IMR-90 (cell line): ENCODE results near the gene DGLUCY. TPM values are rescaled to one million over a fixed set of nuclear protein-coding genes. Genes with fewer than 3 reads are reported as not detected.

Experiments used
- ATAC-seq: fragments of 200-7000 bp; cut with Tn5 transposase; 2 replicates; pipeline ENCODE4 v1.9.1; 2020; ENCODE audit warnings: low read depth, mild to moderate bottlenecking, moderate library complexity
- BruUV-seq: library from RNA; stranded (reverse); fragments of 400-500 nt; replicated peaks from 2 replicates; lab custom pipeline; 2021; lab: Mats Ljungman, UMichigan
- CTCF ChIA-PET: fragments of 300-600 bp; formaldehyde crosslinking; extraction: SDS; loops from one replicate; lab custom pipeline; 2021; ENCODE audit warnings: antibody characterized with exemption; lab: Yijun Ruan, JAX
- POLR2A ChIA-PET: fragments of 300-600 bp; sonication (Branson Sonifier 250); formaldehyde crosslinking; loops from one replicate; lab custom pipeline; 2022; ENCODE audit warnings: antibody characterized with exemption; ENCODE audit not compliant: unreplicated experiment; lab: Charles Lee
- DNase-seq: peaks from one replicate; pipeline ENCODE4 v3.0.0; 2013
- H2AFZ ChIP-seq: replicated peaks from 2 replicates; pipeline ENCODE3; 2013; ENCODE audit warnings: low read length, mild to moderate bottlenecking; ENCODE audit not compliant: poor library complexity
- H2AK5ac ChIP-seq: 2 replicates; pipeline ENCODE4 v1.6.1; 2013; ENCODE audit warnings: low read depth, low read length, inconsistent platforms
- H2AK9ac ChIP-seq: replicated peaks from 2 replicates; pipeline ENCODE3; 2013; ENCODE audit warnings: mild to moderate bottlenecking, low read depth, low read length, moderate library complexity; ENCODE audit not compliant: poor library complexity
- H2BK120ac ChIP-seq: 2 replicates; pipeline ENCODE4 v1.6.1; 2013; ENCODE audit warnings: low read depth, low read length, inconsistent platforms
- H2BK15ac ChIP-seq: 3 replicates; pipeline ENCODE4 v1.6.1; 2013; ENCODE audit warnings: low read depth, low read length, inconsistent platforms
- H2BK20ac ChIP-seq: 2 replicates; pipeline ENCODE4 v1.6.1; 2013; ENCODE audit warnings: low read depth, mild to moderate bottlenecking, inconsistent platforms, low read length, moderate library complexity
- H2BK5ac ChIP-seq: 2 replicates; pipeline ENCODE4 v1.6.1; 2013; ENCODE audit warnings: mild to moderate bottlenecking, low read depth, low read length, inconsistent platforms; ENCODE audit not compliant: poor library complexity, severe bottlenecking
- H3K14ac ChIP-seq: replicated peaks from 2 replicates; pipeline ENCODE4 v1.6.1; 2013; ENCODE audit warnings: low read depth, low read length, inconsistent platforms
- H3K18ac ChIP-seq: 2 replicates; pipeline ENCODE4 v1.6.1; 2013; ENCODE audit warnings: low read depth, low read length, control low read depth
- H3K23ac ChIP-seq: 2 replicates; pipeline ENCODE4 v1.6.1; 2013; ENCODE audit warnings: low read depth, low read length, inconsistent platforms
- H3K27ac ChIP-seq: 2 replicates; pipeline ENCODE4 v1.5.1; 2013; ENCODE audit warnings: mild to moderate bottlenecking, control low read depth, low read length; ENCODE audit not compliant: insufficient read depth
- H3K27me3 ChIP-seq: 2 replicates; pipeline ENCODE4 v1.6.1; 2013; ENCODE audit warnings: low read length; ENCODE audit not compliant: control insufficient read depth, insufficient read depth
- H3K36me3 ChIP-seq: 2 replicates; pipeline ENCODE4 v1.6.1; 2013; ENCODE audit warnings: low read length, mixed read lengths; ENCODE audit not compliant: control insufficient read depth, insufficient read depth
- H3K4ac ChIP-seq: 2 replicates; pipeline ENCODE4 v1.6.1; 2013; ENCODE audit warnings: low read depth, low read length, inconsistent platforms
- H3K4me1 ChIP-seq: 2 replicates; pipeline ENCODE4 v1.6.1; 2013; ENCODE audit warnings: low read length, mixed read lengths; ENCODE audit not compliant: control insufficient read depth, insufficient read depth
- H3K4me2 ChIP-seq: 2 replicates; pipeline ENCODE4 v1.6.1; 2013; ENCODE audit warnings: low read depth, mild to moderate bottlenecking, control low read depth, low read length, moderate library complexity
- H3K4me3 ChIP-seq: 2 replicates; pipeline ENCODE4 v1.5.1; 2013; ENCODE audit warnings: low read depth, mild to moderate bottlenecking, control low read depth, low read length, moderate library complexity; ENCODE audit not compliant: insufficient read depth
- H3K56ac ChIP-seq: 2 replicates; pipeline ENCODE4 v1.6.1; 2013; ENCODE audit warnings: low read length, inconsistent platforms; ENCODE audit not compliant: insufficient read depth; ENCODE audit errors: extremely low read depth
- H3K79me1 ChIP-seq, 2 experiments: 2 replicates each; pipeline ENCODE4 v1.6.1; 2013; ENCODE audit warnings: low read length in 2 of 2, inconsistent platforms in 1 of 2, low read depth in 1 of 2
- H3K9ac ChIP-seq: 2 replicates; pipeline ENCODE4 v1.6.1; 2013; ENCODE audit warnings: low read depth, low read length, control low read depth
- H3K9me1 ChIP-seq: 2 replicates; pipeline ENCODE4 v1.6.1; 2013; ENCODE audit warnings: low read length, inconsistent platforms; ENCODE audit not compliant: insufficient read depth
- H3K9me3 ChIP-seq: 2 replicates; pipeline ENCODE4 v1.6.1; 2013; ENCODE audit warnings: low read length; ENCODE audit not compliant: control insufficient read depth, insufficient read depth
- H4K20me1 ChIP-seq: 2 replicates; pipeline ENCODE4 v1.6.1; 2013; ENCODE audit warnings: low read length, inconsistent platforms; ENCODE audit not compliant: insufficient read depth
- H4K5ac ChIP-seq: 2 replicates; pipeline ENCODE4 v1.6.1; 2013; ENCODE audit warnings: mild to moderate bottlenecking, low read depth, low read length, control low read depth
- H4K8ac ChIP-seq, 2 experiments: 2 replicates each; pipeline ENCODE4 v1.6.1; 2013; ENCODE audit warnings: low read depth in 2 of 2, low read length in 2 of 2, control low read depth in 1 of 2, inconsistent platforms in 1 of 2
- H4K91ac ChIP-seq: 2 replicates; pipeline ENCODE4 v1.6.1; 2013; ENCODE audit warnings: low read depth, low read length, inconsistent platforms; ENCODE audit not compliant: insufficient read depth
- BHLHE40 ChIP-seq: fragments of 150-350 bp; IDR thresholded peaks from 2 replicates; pipeline ENCODE4 v1.6.1; 2016; ENCODE audit warnings: mild to moderate bottlenecking, low read depth, low read length
- CEBPB ChIP-seq: IDR thresholded peaks from 2 replicates; pipeline ENCODE4 v1.6.1; 2012; ENCODE audit warnings: low read depth, low read length, improper control_type of control experiment
- CHD1 ChIP-seq: IDR thresholded peaks from 2 replicates; pipeline ENCODE4 v1.6.1; 2012; ENCODE audit warnings: low read depth, low read length, improper control_type of control experiment
- CTCF ChIP-seq: conservative IDR thresholded peaks from 2 replicates; pipeline ENCODE4 v1.5.1; 2012; ENCODE audit warnings: mild to moderate bottlenecking, low read depth, low read length, improper control_type of control experiment
- ELK1 ChIP-seq: fragments of 150-350 bp; IDR thresholded peaks from 2 replicates; pipeline ENCODE4 v1.6.1; 2016; ENCODE audit warnings: low read depth, mild to moderate bottlenecking, low read length, moderate library complexity, borderline replicate concordance
- MAFK ChIP-seq: IDR thresholded peaks from 2 replicates; pipeline ENCODE4 v1.6.1; 2012; ENCODE audit warnings: low read depth, low read length, improper control_type of control experiment
- MAZ ChIP-seq: IDR thresholded peaks from 2 replicates; pipeline ENCODE4 v1.6.1; 2012; ENCODE audit warnings: low read depth, mild to moderate bottlenecking, low read length, improper control_type of control experiment, moderate library complexity, borderline replicate concordance
- MXI1 ChIP-seq: IDR thresholded peaks from 2 replicates; pipeline ENCODE4 v1.6.1; 2012; ENCODE audit warnings: low read depth, mild to moderate bottlenecking, low read length, moderate library complexity, borderline replicate concordance
- NFE2L2 ChIP-seq: fragments of 150-350 bp; IDR thresholded peaks from 2 replicates; pipeline ENCODE4 v1.6.1; 2016; ENCODE audit warnings: low read depth, mild to moderate bottlenecking, low read length
- POLR2A ChIP-seq: IDR thresholded peaks from 2 replicates; pipeline ENCODE4 v1.6.1; 2012; ENCODE audit warnings: mild to moderate bottlenecking, low read depth, low read length
- RAD21 ChIP-seq: IDR thresholded peaks from 2 replicates; pipeline ENCODE4 v1.6.1; 2012; ENCODE audit warnings: low read length, improper control_type of control experiment
- RCOR1 ChIP-seq: IDR thresholded peaks from 2 replicates; pipeline ENCODE4 v1.6.1; 2012; ENCODE audit warnings: mild to moderate bottlenecking, low read length, improper control_type of control experiment; ENCODE audit not compliant: insufficient replicate concordance
- USF2 ChIP-seq: fragments of 150-350 bp; IDR thresholded peaks from 2 replicates; pipeline ENCODE4 v1.6.1; 2017; ENCODE audit warnings: mild to moderate bottlenecking, antibody characterized with exemption, low read length, low read depth
- WGBS, 2 experiments: methylation state at CpG; one replicate each; pipeline versions ENCODE4 v1.1.5 to v1.1.7; 2013; ENCODE audit warnings: missing lambda C conversion rate in 2 of 2; ENCODE audit not compliant: insufficient read length in 1 of 2; ENCODE audit errors: extremely low coverage in 2 of 2; 5-methylcytosine and 5-hydroxymethylcytosine counted together
- dilution Hi-C: fragments of 300-500 bp; cut with HindIII; formaldehyde crosslinking; loops from one replicate; pipeline ENCODE4 v1.14.3; 2018; ENCODE audit warnings: low sequenced_read_pairs; ENCODE audit not compliant: unreplicated experiment
- in situ Hi-C: fragments of 300-500 bp; cut with MboI; formaldehyde crosslinking; loops from 3 replicates; pipeline ENCODE4 v1.14.3; 2019; ENCODE audit warnings: low sequenced_read_pairs, inconsistent platforms, mixed read lengths
- intact Hi-C: fragments of 100-400 bp; cut with micrococcal nuclease; formaldehyde crosslinking; loops from 2 replicates; pipeline ENCODE4 v1.10.0; 2022
- polyA plus RNA-seq, 3 experiments: library from polyadenylated mRNA; depleted of rRNA; stranded (reverse); fragments of >200 nt; gene quantifications; 2 replicates each; pipeline ENCODE4 v1.2.3, GENCODE V29; 2012; ENCODE audit warnings: low replicate concordance in 1 of 3
- total RNA-seq: library from RNA; depleted of rRNA; stranded (reverse); fragments of >200 nt; gene quantifications from 2 replicates; pipeline ENCODE4 v1.2.3, GENCODE V29; 2012

DGLUCY gene
- total and polyA plus RNA-seq, 2 of the 4 experiments (the other 2 are of a cell fraction) = 8.5 to 13.3 TPM

GRCh38 chr14:91270188-91270587, 156.3 kb downstream of the DGLUCY start:
- Histone ChIP-seq H4K20me1 (no peaks in the 10 kb centered on the region), H3K23ac (no peak overlapping the region), H2AK5ac (no peak overlapping the region), H3K9me1 (no peaks in the 10 kb centered on the region), H3K56ac (no peak overlapping the region), H4K8ac (no peak overlapping the region), H4K5ac (no peak overlapping the region), H3K79me1 (no peaks in the 10 kb centered on the region), H3K36me3 (no peaks in the 10 kb centered on the region), H3K9ac (no peak overlapping the region), H3K4me2 (no peak overlapping the region), H2AFZ (no peak overlapping the region), H2BK5ac (no peak overlapping the region), H3K4me3 (no peak overlapping the region), H3K18ac (no peak overlapping the region), H4K91ac (no peak overlapping the region), H3K14ac (no peak overlapping the region), H2BK120ac (no peak overlapping the region), H2AK9ac (no peak overlapping the region), H3K27me3 (peaks cover 21% of the 10 kb centered on the region), H2BK20ac (no peak overlapping the region), H3K27ac (no peak overlapping the region), H3K4ac (no peak overlapping the region), H2BK15ac (no peak overlapping the region), H3K4me1 (no peaks in the 10 kb centered on the region), H3K9me3 (no peaks in the 10 kb centered on the region)
- ChIA-PET POLR2A (no interaction called here), CTCF (no interaction called here)
- no peak for TF ChIP-seq CTCF
- no peak for TF ChIP-seq MXI1
- no peak for TF ChIP-seq MAFK
- no peak for TF ChIP-seq NFE2L2
- TF ChIP-seq RCOR1 = no peak
- TF ChIP-seq MAZ = no peak
- no peak for TF ChIP-seq CEBPB
- TF ChIP-seq POLR2A = no peak
- TF ChIP-seq BHLHE40 = no peak
- TF ChIP-seq ELK1 = no peak
- no peak for TF ChIP-seq USF2
- TF ChIP-seq RAD21 = no peak
- TF ChIP-seq CHD1 = no peak
- DNase-seq (no peak), ATAC-seq (no peak)
- BruUV-seq = no TSS peak
- WGBS, 2 experiments = 89% methylated on average over 3 of the region's 6 CpGs; no CpG with 5 or more reads in 1 of the 2 experiments
- dilution Hi-C loops (no loop called here), intact Hi-C loops (no loop called here), in situ Hi-C loops (no loop called here)
